Sigmoid colon (tissue), 7 donors: Measurements from ENCODE around the gene CNST. TPM values are rescaled to one million over a fixed set of nuclear protein-coding genes. Genes with fewer than 3 reads are reported as not detected.
A peak's percentile ranks its signal among the peaks of the same experiment; 100 is the strongest.

Experiments used
- DNase-seq: peaks from one replicate; pipeline ENCODE4 v3.0.0-alpha.2; 2019
- H3K27ac ChIP-seq, 4 donors: fragments of 200-600 bp; sonication (generic); one replicate each; pipeline ENCODE4 v1.5.1; 2016 to 2019; ENCODE audit warnings: mild to moderate bottlenecking in 1 of 4
- H3K27me3 ChIP-seq, 3 donors: fragments of 200-600 bp; sonication (generic); one replicate each; pipeline ENCODE4 v1.5.1; 2019; ENCODE audit warnings: mild to moderate bottlenecking in 1 of 3
- H3K36me3 ChIP-seq, 4 donors: fragments of 200-600 bp; sonication (generic); one replicate each; pipeline ENCODE4 v1.5.1; 2016 to 2019
- H3K4me1 ChIP-seq, 4 donors: fragments of 200-600 bp; sonication (generic); one replicate each; pipeline ENCODE4 v1.5.1; 2017 to 2019
- H3K4me3 ChIP-seq, 4 donors: fragments of 200-600 bp; sonication (generic); one replicate each; pipeline ENCODE4 v1.5.1; 2017 to 2019; ENCODE audit warnings: mild to moderate bottlenecking in 2 of 4, moderate library complexity in 1 of 4
- H3K9me3 ChIP-seq, 4 donors: fragments of 200-600 bp in 3 of 4; sonication (generic) in 3 of 4; one replicate each; pipeline versions ENCODE4 v1.5.1 to v1.6.1; 2013 to 2019
- EP300 ChIP-seq, 4 donors: sonication (generic); formaldehyde crosslinking; IDR thresholded peaks; one replicate each; pipeline ENCODE4 v1.6.1; 2017; ENCODE audit warnings: antibody characterized with exemption in 4 of 4
- POLR2A ChIP-seq, 2 donors: fragments of 450-650 bp; IDR thresholded peaks; one replicate each; pipeline ENCODE4 v1.6.1; 2016; ENCODE audit warnings: antibody characterized with exemption in 2 of 2, mild to moderate bottlenecking in 2 of 2, moderate library complexity in 2 of 2
- POLR2AphosphoS5 ChIP-seq, 4 donors: sonication (generic); formaldehyde crosslinking; IDR thresholded peaks; one replicate each; pipeline ENCODE4 v1.6.1; 2017; ENCODE audit warnings: antibody characterized with exemption in 4 of 4
- WGBS, 2 donors: extraction: QIAGEN DNeasy Blood & Tissue Kit; methylation state at CpG; one replicate each; pipeline ENCODE4 v1.1.7; 2013; 5-methylcytosine and 5-hydroxymethylcytosine counted together
- intact Hi-C: fragments of 100-400 bp; cut with DNase I; formaldehyde crosslinking; loops from one replicate; pipeline ENCODE4 v1.15.1; 2023
- polyA plus RNA-seq, 3 donors: library from polyadenylated mRNA; stranded (reverse); fragments of 200-250 nt; gene quantifications; one replicate each; pipeline ENCODE4 v1.2.3, GENCODE V29; 2013
- total RNA-seq, 4 donors: library from RNA; depleted of rRNA; stranded (reverse); fragments of >200 nt; gene quantifications; one replicate each; pipeline ENCODE4 v1.1.0, GENCODE V29; 2016
- TF ChIP-seq, protein P1 (sequence below), 4 experiments: fragments of 450-650 bp in 3 of 4; fragments of 200-600 bp in 1 of 4; IDR thresholded peaks; one replicate each; pipeline ENCODE4 v1.5.1; 2016 to 2019; ENCODE audit warnings: antibody characterized with exemption in 4 of 4, mild to moderate bottlenecking in 3 of 4, moderate library complexity in 2 of 4
- donor health status: healthy with polysubstance abuse.
- donor health status: Bipolar disorder and iron deficiency.
- donor health status: healthy.

The CNST gene
- total and polyA plus RNA-seq, 7 donors = 9.0 to 39.2 (median 26.0) TPM

DNA sequence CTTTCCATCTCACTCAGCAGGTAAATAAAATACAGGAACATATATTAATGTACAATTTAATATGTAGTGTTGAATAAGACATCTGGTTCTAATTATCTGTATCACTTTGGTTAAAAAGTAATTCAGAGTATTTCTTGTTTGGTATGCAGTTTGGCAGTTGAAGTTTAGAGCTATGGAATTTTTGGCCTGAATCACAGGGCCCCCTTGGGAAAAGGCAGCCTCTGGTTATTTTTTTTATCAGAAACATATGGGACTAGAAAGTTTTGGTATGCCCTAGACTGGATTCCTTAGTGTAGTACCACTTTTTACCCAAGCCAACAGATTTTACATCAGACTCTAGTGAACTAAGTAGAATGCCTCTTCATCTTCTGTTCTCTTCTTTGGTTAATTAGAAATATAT is 26.4 kb downstream of the CNST start:
- DNase-seq = no peak
- TF ChIP-seq POLR2AphosphoS5 (IDR thresholded peaks at IDR 0.05) (no peak), EP300 (IDR thresholded peaks at IDR 0.05) (no peak), POLR2A (IDR thresholded peaks at IDR 0.05) (no peak)
- TF ChIP-seq, protein P1, sequence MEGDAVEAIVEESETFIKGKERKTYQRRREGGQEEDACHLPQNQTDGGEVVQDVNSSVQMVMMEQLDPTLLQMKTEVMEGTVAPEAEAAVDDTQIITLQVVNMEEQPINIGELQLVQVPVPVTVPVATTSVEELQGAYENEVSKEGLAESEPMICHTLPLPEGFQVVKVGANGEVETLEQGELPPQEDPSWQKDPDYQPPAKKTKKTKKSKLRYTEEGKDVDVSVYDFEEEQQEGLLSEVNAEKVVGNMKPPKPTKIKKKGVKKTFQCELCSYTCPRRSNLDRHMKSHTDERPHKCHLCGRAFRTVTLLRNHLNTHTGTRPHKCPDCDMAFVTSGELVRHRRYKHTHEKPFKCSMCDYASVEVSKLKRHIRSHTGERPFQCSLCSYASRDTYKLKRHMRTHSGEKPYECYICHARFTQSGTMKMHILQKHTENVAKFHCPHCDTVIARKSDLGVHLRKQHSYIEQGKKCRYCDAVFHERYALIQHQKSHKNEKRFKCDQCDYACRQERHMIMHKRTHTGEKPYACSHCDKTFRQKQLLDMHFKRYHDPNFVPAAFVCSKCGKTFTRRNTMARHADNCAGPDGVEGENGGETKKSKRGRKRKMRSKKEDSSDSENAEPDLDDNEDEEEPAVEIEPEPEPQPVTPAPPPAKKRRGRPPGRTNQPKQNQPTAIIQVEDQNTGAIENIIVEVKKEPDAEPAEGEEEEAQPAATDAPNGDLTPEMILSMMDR (IDR thresholded peaks at IDR 0.05) = no peak
- peak overlapping the region in 3 of 4 donors; percentile 9 to 45 (median 38) for H3K27ac ChIP-seq
- no peaks in the 10 kb centered on the region for H3K9me3 ChIP-seq
- H3K27me3 ChIP-seq = no peaks in the 10 kb centered on the region
- peaks cover 0 to 60% (median 42%) of the 10 kb centered on the region in 4 donors for H3K4me1 ChIP-seq
- intact Hi-C loops = no loop called here
- H3K36me3 ChIP-seq = peaks cover 0 to 18% (median 0%) of the 10 kb centered on the region in 4 donors
- H3K4me3 ChIP-seq = no peak overlapping the region

DNA sequence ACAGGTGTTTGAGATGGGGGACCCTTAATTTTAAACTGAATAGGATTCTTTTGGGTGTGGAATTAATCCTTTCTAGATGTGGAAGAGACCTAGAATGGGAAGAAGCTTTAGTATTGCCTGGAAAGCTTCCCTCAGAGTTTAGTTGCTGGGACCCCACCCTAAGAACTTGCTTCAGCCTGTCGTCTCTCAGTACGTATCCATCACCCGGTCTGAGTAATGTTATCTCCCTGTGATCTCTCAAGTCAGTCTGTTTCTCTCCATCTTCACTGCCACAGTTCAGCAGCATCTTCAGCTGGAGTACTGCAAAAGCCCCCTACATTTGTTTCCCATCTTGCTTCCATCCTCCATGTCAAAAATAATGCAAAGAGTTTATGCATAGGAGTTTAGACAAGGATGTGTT is 28.9 kb downstream of the CNST start:
- TF ChIP-seq, protein P1 (IDR thresholded peaks at IDR 0.05) = no peak
- TF ChIP-seq POLR2AphosphoS5 (IDR thresholded peaks at IDR 0.05) = no peak
- TF ChIP-seq POLR2A (IDR thresholded peaks at IDR 0.05) = no peak
- TF ChIP-seq EP300 (IDR thresholded peaks at IDR 0.05) = no peak
- H3K9me3 ChIP-seq = no peaks in the 10 kb centered on the region
- no peak for DNase-seq
- 81 to 87% methylated on average over 3 of the region's 3 CpGs for WGBS, 2 donors
- intact Hi-C loops = no loop called here
- peaks cover 0 to 63% (median 50%) of the 10 kb centered on the region in 4 donors for H3K4me1 ChIP-seq
- peak overlapping the region in 1 of 4 donors; percentile 23 for H3K27ac ChIP-seq
- H3K4me3 ChIP-seq = no peak overlapping the region
- no peaks in the 10 kb centered on the region for H3K27me3 ChIP-seq
- H3K36me3 ChIP-seq = peaks cover 0 to 18% (median 0%) of the 10 kb centered on the region in 4 donors

DNA sequence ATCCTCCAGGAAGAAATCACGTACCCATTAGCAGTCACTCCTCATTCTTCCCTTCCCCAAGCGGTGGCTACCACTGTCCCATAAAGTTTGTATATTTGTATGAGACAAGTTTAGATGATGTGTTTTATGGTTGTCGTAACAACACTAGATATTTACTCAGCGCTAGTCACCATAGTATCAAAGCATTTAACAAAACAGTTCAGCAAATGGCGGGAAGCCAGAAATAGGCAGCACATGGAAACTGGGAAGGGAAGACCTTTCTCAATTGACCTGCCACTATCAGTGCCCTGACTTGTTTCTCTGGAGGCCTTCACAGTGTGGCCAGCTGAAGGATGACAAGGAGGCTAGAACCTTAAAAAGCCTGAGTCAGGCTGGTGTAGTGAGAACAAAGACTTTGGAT is 31.1 kb downstream of the CNST start:
- Histone ChIP-seq H3K27me3 (no peaks in the 10 kb centered on the region), H3K36me3 (peaks cover 0 to 9% (median 0%) of the 10 kb centered on the region in 4 donors), H3K27ac (peak overlapping the region; percentile 41 to 76 (median 74)), H3K4me1 (peaks cover 0 to 68% (median 51%) of the 10 kb centered on the region in 4 donors), H3K9me3 (no peaks in the 10 kb centered on the region), H3K4me3 (no peak overlapping the region)
- DNase-seq = peak; percentile 87
- intact Hi-C loops = loop anchor here (2.0 kb wide), 1 partner anchor 15 kb away; no protein-coding TSS in a partner anchor
- WGBS, 2 donors = 10 to 56% methylated on average over 5 of the region's 5 CpGs
- TF ChIP-seq POLR2AphosphoS5 (IDR thresholded peaks at IDR 0.05) = peak in 3 of 4 donors; percentile 69 to 82 (median 72)
- TF ChIP-seq POLR2A (IDR thresholded peaks at IDR 0.05) = no peak
- TF ChIP-seq, protein P1 (IDR thresholded peaks at IDR 0.05) = no peak
- peak; percentile 12 to 87 (median 57) for TF ChIP-seq EP300 (IDR thresholded peaks at IDR 0.05)

DNA sequence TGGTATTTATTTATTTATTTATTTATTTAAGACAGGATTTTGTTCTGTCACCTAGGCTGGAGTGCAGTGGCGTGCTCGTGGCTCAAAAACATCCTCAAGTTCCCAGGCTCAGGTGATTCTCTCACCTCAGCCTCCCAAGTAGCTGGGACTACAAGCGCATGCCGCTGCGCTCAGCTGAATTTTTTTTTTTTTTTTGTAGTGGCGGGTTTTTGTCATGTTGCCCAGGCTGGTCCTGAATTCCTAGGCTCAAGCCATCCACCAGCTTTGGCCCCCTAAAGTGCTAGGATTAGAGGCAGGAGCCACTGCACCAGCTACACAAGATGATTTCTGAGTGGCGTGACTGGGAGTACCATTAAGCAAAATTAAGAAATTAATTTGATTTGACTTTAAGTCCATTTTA is 31.7 kb downstream of the CNST start:
- WGBS, 2 donors = 90 to 95% methylated on average over 7 of the region's 7 CpGs
- Histone ChIP-seq H3K36me3 (peaks cover 0 to 7% (median 0%) of the 10 kb centered on the region in 4 donors), H3K4me3 (no peak overlapping the region), H3K27me3 (no peaks in the 10 kb centered on the region), H3K27ac (peak overlapping the region; percentile 41 to 76 (median 74)), H3K4me1 (peaks cover 0 to 62% (median 45%) of the 10 kb centered on the region in 4 donors), H3K9me3 (no peaks in the 10 kb centered on the region)
- intact Hi-C loops = loop anchor here (2.0 kb wide), 1 partner anchor 15 kb away; no protein-coding TSS in a partner anchor
- no peak for DNase-seq
- no peak for TF ChIP-seq EP300 (IDR thresholded peaks at IDR 0.05)
- TF ChIP-seq, protein P1 (IDR thresholded peaks at IDR 0.05) = no peak
- no peak for TF ChIP-seq POLR2A (IDR thresholded peaks at IDR 0.05)
- no peak for TF ChIP-seq POLR2AphosphoS5 (IDR thresholded peaks at IDR 0.05)

DNA sequence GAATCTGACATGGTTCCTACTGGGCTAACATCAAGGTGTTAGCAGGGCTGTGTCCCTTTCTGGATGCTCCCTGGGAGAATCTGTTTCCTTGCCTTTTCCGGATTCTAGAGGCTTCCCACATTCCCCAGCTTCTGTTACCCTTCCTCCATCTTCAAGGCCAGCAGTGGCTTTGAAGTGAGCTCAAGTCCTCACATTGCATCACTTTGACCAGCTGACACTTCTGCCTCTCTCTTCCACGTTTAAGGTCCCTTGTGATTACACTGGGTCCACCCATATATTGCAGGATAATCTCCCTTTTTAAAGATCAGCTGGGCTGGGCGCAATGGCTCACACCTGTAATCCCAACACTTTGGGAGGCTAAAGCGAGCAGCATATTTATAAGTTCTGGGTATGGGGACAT is 33.1 kb downstream of the CNST start:
- DNase-seq = no peak
- no peaks in the 10 kb centered on the region for H3K27me3 ChIP-seq
- no peaks in the 10 kb centered on the region for H3K9me3 ChIP-seq
- peak overlapping the region in 1 of 4 donors; percentile 72 for H3K27ac ChIP-seq
- H3K4me3 ChIP-seq = no peak overlapping the region
- intact Hi-C loops = no loop called here
- 70 to 85% methylated on average over 4 of the region's 4 CpGs for WGBS, 2 donors
- peaks cover 0 to under 1% (median 0%) of the 10 kb centered on the region in 4 donors for H3K36me3 ChIP-seq
- TF ChIP-seq POLR2A (IDR thresholded peaks at IDR 0.05) (no peak), POLR2AphosphoS5 (IDR thresholded peaks at IDR 0.05) (no peak)
- H3K4me1 ChIP-seq = peaks cover 0 to 61% (median 42%) of the 10 kb centered on the region in 4 donors
